AG09319 (cell line): Measurements from ENCODE around the gene IGSF23.
A peak's percentile ranks its signal among the peaks of the same experiment; 100 is the strongest.

Experiments
- DNase-seq: peaks from one replicate; pipeline ENCODE4 v3.0.0-alpha.2; 2010; ENCODE audit warnings: low read depth; ENCODE audit errors: extremely low read depth
- CTCF ChIP-seq: IDR thresholded peaks from 2 replicates; pipeline ENCODE4 v1.5.1; 2011; ENCODE audit warnings: low read depth, mild to moderate bottlenecking, inconsistent platforms, low read length, moderate library complexity

IGSF23 gene

GRCh38 chr19:44598355-44598754 is 15.0 kb upstream of the IGSF23 start:
- DNase-seq = no peak
- TF ChIP-seq CTCF = no peak

GRCh38 chr19:44598880-44599279 is 14.5 kb upstream of the IGSF23 start:
- no peak for TF ChIP-seq CTCF
- no peak for DNase-seq

- TF ChIP-seq CTCF = no peak
- no peak for DNase-seq
These were observed 12.9 kb upstream of the IGSF23 start for GRCh38 chr19:44600466-44600865.

- TF ChIP-seq CTCF = no peak
- no peak for DNase-seq
These were observed 11.3 kb upstream of the IGSF23 start for GRCh38 chr19:44602081-44602480.

GRCh38 chr19:44603201-44603945 is 10.0 kb upstream of the IGSF23 start:
- TF ChIP-seq CTCF = no peak
- peak; percentile 85 for DNase-seq

GRCh38 chr19:44604241-44604640 is 9.1 kb upstream of the IGSF23 start:
- DNase-seq = no peak
- TF ChIP-seq CTCF = no peak

- DNase-seq = no peak
- no peak for TF ChIP-seq CTCF
These were observed 7.8 kb upstream of the IGSF23 start for GRCh38 chr19:44605547-44605946.
